ENCODE measurements around the gene SFMBT1.

- TF ChIP-seq EZH2phosphoT487 (IDR thresholded peaks at IDR 0.05; ENCODE audit: borderline replicate concordance) = no peak
- TF ChIP-seq POLR2AphosphoS5 (IDR thresholded peaks at IDR 0.05; ENCODE audit: low read depth, low read length) = no peak
- TF ChIP-seq POLR2A (IDR thresholded peaks at IDR 0.05; ENCODE audit: borderline replicate concordance, extremely low read depth, insufficient read depth, insufficient read length) = no peak
- no peak for TF ChIP-seq EZH2 (IDR thresholded peaks at IDR 0.05)
- TF ChIP-seq YY1 (IDR thresholded peaks at IDR 0.05; ENCODE audit: extremely low read depth, insufficient replicate concordance, low read depth, low read length) = no peak
- no peak for TF ChIP-seq SRF (IDR thresholded peaks at IDR 0.05; ENCODE audit: low read depth)
- TF ChIP-seq REST (IDR thresholded peaks at IDR 0.05; ENCODE audit: low read depth) = peak; percentile 41
- TF ChIP-seq MAX (IDR thresholded peaks at IDR 0.05) = no peak
- TF ChIP-seq JUND (IDR thresholded peaks at IDR 0.05) = no peak
- no peak for TF ChIP-seq CTCF (IDR thresholded peaks at IDR 0.05 in 2 of 3, conservative IDR thresholded peaks at IDR 0.05 in 1 of 3; ENCODE audit: borderline replicate concordance in 1 of 3, insufficient read depth in 1 of 3, low read depth in 2 of 3, low read length in 2 of 3)
- no peak for TF ChIP-seq SP1 (IDR thresholded peaks at IDR 0.05; ENCODE audit: low read depth)
- no peak for TF ChIP-seq ZBTB33 (IDR thresholded peaks at IDR 0.05; ENCODE audit: extremely low read depth, insufficient replicate concordance, low read length)
- TF ChIP-seq ZNF274 (IDR thresholded peaks at IDR 0.05; ENCODE audit: low read depth, low read length) = no peak
- no peak for TF ChIP-seq ATF3 (IDR thresholded peaks at IDR 0.05)
These were observed 191.9 kb downstream of the SFMBT1 start for GRCh38 chr3:52854013-52854412.
